H1 (cell line): Measurements from ENCODE around the gene GALNT2. TPM values are rescaled to one million over a fixed set of nuclear protein-coding genes. Genes with fewer than 3 reads are reported as not detected.

Experiments
- CHD7 ChIP-seq: fragments of 300-600 bp; sonication (generic); IDR thresholded peaks from 2 replicates; pipeline ENCODE4 v1.7.1; 2012; ENCODE audit warnings: low read length, moderate library complexity, mild to moderate bottlenecking, inconsistent platforms; ENCODE audit not compliant: insufficient replicate concordance
- KDM1A ChIP-seq: fragments of 200-600, 300-600 bp; sonication (generic); IDR thresholded peaks from 2 replicates; pipeline ENCODE4 v1.7.1; 2016; ENCODE audit warnings: mild to moderate bottlenecking, low read length, borderline replicate concordance
- KDM4A ChIP-seq: IDR thresholded peaks from one replicate; pipeline ENCODE4 v1.7.1; 2012; ENCODE audit warnings: low read depth, mild to moderate bottlenecking, moderate library complexity, low read length, inconsistent platforms; ENCODE audit not compliant: severe bottlenecking
- MAX ChIP-seq: IDR thresholded peaks from 2 replicates; pipeline ENCODE4 v1.6.1; 2012; ENCODE audit warnings: inconsistent platforms
- POLR2AphosphoS5 ChIP-seq: IDR thresholded peaks from 2 replicates; pipeline ENCODE4 v1.6.1; 2011; ENCODE audit warnings: low read depth, low read length
- SIN3A ChIP-seq, 2 experiments: IDR thresholded peaks in 1 of 2; conservative IDR thresholded peaks in 1 of 2; 2 replicates each; pipeline ENCODE4 v1.6.1; 2011 to 2012; ENCODE audit warnings: low read length in 2 of 2, improper control_type of control experiment in 1 of 2, low read depth in 1 of 2, mild to moderate bottlenecking in 1 of 2
- SP4 ChIP-seq: IDR thresholded peaks from 2 replicates; pipeline ENCODE4 v1.6.1; 2012; ENCODE audit warnings: low read length, inconsistent platforms
- polyA plus RNA-seq, 7 experiments: library from polyadenylated mRNA; depleted of rRNA in 3 of 7; stranded (reverse) in 5 of 7; unstranded in 2 of 7; fragments of >200 nt in 5 of 7; fragments of 200-250 nt in 2 of 7; gene quantifications; 1 replicate in 5 of 7; 2 replicates in 1 of 7; 4 replicates in 1 of 7; pipeline versions ENCODE4 v1.2.1 to v1.2.3, GENCODE V29; 2011 to 2013; ENCODE audit warnings: missing spikeins in 2 of 7, mixed read lengths in 2 of 7
- total RNA-seq: library from RNA; stranded (reverse); fragmentation: NEBNext Ultra II Directional; extraction: Animal tissue kit (Norgen Biotek cat#: 25700); gene quantifications from 2 replicates; pipeline ENCODE4 v1.2.1, GENCODE V29; 2021

The GALNT2 gene
- total and polyA plus RNA-seq, 2 of the 8 experiments (the other 6 are each of a cell fraction or from before 2014, with no cell fraction given): 34.5 to 75.3 TPM

GRCh38 chr1:230248016-230248888 is 181.2 kb downstream of the GALNT2 start (continued):
- TF ChIP-seq CHD7 (no peak), KDM1A (no peak), MAX (no peak), KDM4A (no peak), SIN3A (conservative IDR thresholded peaks at IDR 0.05 in 1 of 2, IDR thresholded peaks at IDR 0.05 in 1 of 2; ENCODE audit: low read depth in 1 of 2, low read length in 2 of 2) (no peak), POLR2AphosphoS5 (no peak), SP4 (no peak)
